HepG2 (cell line): ENCODE results near the gene TIMM17B. TPM values are rescaled to one million over a fixed set of nuclear protein-coding genes. Genes with fewer than 3 reads are reported as not detected.

ENCODE experiments used
- ATAC-seq: fragments of 200-7000 bp; cut with Tn5 transposase; 3 replicates; pipeline ENCODE4 v1.9.1; 2020; ENCODE audit warnings: mild to moderate bottlenecking, moderate library complexity
- BruUV-seq: library from RNA; stranded (reverse); fragments of 400-500 nt; replicated peaks from 2 replicates; lab custom pipeline; 2021; lab: Mats Ljungman, UMichigan
- CTCF ChIA-PET: fragments of 300-600 bp; formaldehyde crosslinking; extraction: SDS; loops from one replicate; lab custom pipeline; 2021; ENCODE audit warnings: low total read pairs, inconsistent platforms, low intra/inter-chr PET ratio; lab: Yijun Ruan, JAX
- POLR2A ChIA-PET: fragments of 350-600 bp; sonication (Branson Sonifier 250); formaldehyde crosslinking; loops from one replicate; lab custom pipeline; 2020; ENCODE audit warnings: antibody characterized with exemption, inconsistent platforms; lab: Yijun Ruan, JAX
- DNase-seq: peaks from one replicate; pipeline ENCODE4 v3.0.0-alpha.2; 2015; ENCODE audit warnings: low spot score
- FAIRE-seq: peaks from 3 replicates; lab custom pipeline; 2011; peaks lifted over from hg19 to GRCh38; lab: Jason Lieb, UNC
- H2AFZ ChIP-seq: one replicate; pipeline ENCODE4 v1.6.1; 2011; ENCODE audit warnings: low read length, inconsistent platforms
- H3K27ac ChIP-seq: fragments of 300-600 bp; 3 replicates; pipeline ENCODE4 v1.8.0; 2011; ENCODE audit warnings: mixed run types, mild to moderate bottlenecking, mixed read lengths, low read length, inconsistent platforms; ENCODE audit not compliant: insufficient read depth; ENCODE audit errors: extremely low read length
- H3K27me3 ChIP-seq, 2 experiments: fragments of 200-600 bp in 1 of 2; 2 replicates in 1 of 2; 3 replicates in 1 of 2; pipeline versions ENCODE4 v1.6.0 to v1.8.0; 2011; ENCODE audit warnings: low read length in 2 of 2, mild to moderate bottlenecking in 2 of 2, moderate library complexity in 2 of 2, inconsistent platforms in 1 of 2; ENCODE audit not compliant: insufficient read depth in 2 of 2, control insufficient read depth in 1 of 2
- H3K36me3 ChIP-seq, 2 experiments: fragments of 200-600 bp in 1 of 2; replicated peaks in 1 of 2; 2 replicates in 1 of 2; 3 replicates in 1 of 2; pipeline versions ENCODE4 v1.5.1 to v1.8.0; 2011; ENCODE audit warnings: low read length in 2 of 2, inconsistent platforms in 1 of 2; ENCODE audit not compliant: insufficient read depth in 2 of 2, control insufficient read depth in 1 of 2
- H3K4me1 ChIP-seq: 2 replicates; pipeline ENCODE4 v1.5.1; 2012; ENCODE audit warnings: low read length, inconsistent platforms; ENCODE audit not compliant: insufficient read depth
- H3K4me2 ChIP-seq: 2 replicates; pipeline ENCODE4 v1.6.0; 2011; ENCODE audit warnings: low read depth, low read length, inconsistent platforms
- H3K4me3 ChIP-seq, 3 experiments: fragments of 200-600 bp in 1 of 3; sonication (generic), shearing (Covaris generic) in 1 of 3; replicated peaks in 1 of 3; 2 replicates each; pipeline ENCODE4 v1.5.1; 2011 to 2016; ENCODE audit warnings: low read length in 3 of 3, inconsistent platforms in 2 of 3, low read depth in 2 of 3, mild to moderate bottlenecking in 2 of 3, control low read depth in 1 of 3, mixed read lengths in 1 of 3; ENCODE audit not compliant: insufficient read depth in 1 of 3
- H3K79me2 ChIP-seq: one replicate; pipeline ENCODE4 v1.6.1; 2011; ENCODE audit warnings: low read length, inconsistent platforms; ENCODE audit not compliant: insufficient read depth
- H3K9ac ChIP-seq: 2 replicates; pipeline ENCODE4 v1.6.0; 2011; ENCODE audit warnings: mild to moderate bottlenecking, low read depth, low read length, inconsistent platforms; ENCODE audit not compliant: insufficient read depth
- H3K9me3 ChIP-seq: 2 replicates; pipeline ENCODE4 v1.5.1; 2012; ENCODE audit warnings: mild to moderate bottlenecking, low read length
- H4K20me1 ChIP-seq: 2 replicates; pipeline ENCODE4 v1.6.0; 2011; ENCODE audit warnings: inconsistent platforms, mild to moderate bottlenecking, low read length, moderate library complexity; ENCODE audit not compliant: insufficient read depth
- ARID5B ChIP-seq: IDR thresholded peaks from 2 replicates; pipeline ENCODE4 v1.4.0; 2020; ENCODE audit warnings: mild to moderate bottlenecking, missing genetic modification reagents
- FOXK2 ChIP-seq: fragments of 450-650 bp; IDR thresholded peaks from 2 replicates; pipeline ENCODE4 v1.6.1; 2016
- NFRKB ChIP-seq: fragments of 450-650 bp; IDR thresholded peaks from 2 replicates; pipeline ENCODE4 v1.6.1; 2017
- TBX3 ChIP-seq: fragments of 450-650 bp; IDR thresholded peaks from 2 replicates; pipeline ENCODE4 v1.6.1; 2017; ENCODE audit warnings: antibody characterized with exemption, mild to moderate bottlenecking, inconsistent platforms, borderline replicate concordance
- TEF ChIP-seq: sonication (generic); formaldehyde crosslinking; IDR thresholded peaks from 2 replicates; pipeline ENCODE4 v1.5.0; 2020; ENCODE audit warnings: missing genetic modification reagents
- ZBTB40 ChIP-seq, 2 experiments: fragments of 450-650 bp in 1 of 2; sonication (generic) in 1 of 2; formaldehyde crosslinking in 1 of 2; IDR thresholded peaks; 2 replicates each; pipeline versions ENCODE4 v1.6.1 to v1.8.0; 2016 to 2022; ENCODE audit warnings: antibody characterized with exemption in 1 of 2, mild to moderate bottlenecking in 1 of 2, missing genetic modification reagents in 1 of 2
- ZNF121 ChIP-seq: sonication (generic); formaldehyde crosslinking; IDR thresholded peaks from 2 replicates; pipeline ENCODE4 v1.5.0; 2020; ENCODE audit warnings: mild to moderate bottlenecking, missing genetic modification reagents
- ZNF354B ChIP-seq: sonication (generic); formaldehyde crosslinking; IDR thresholded peaks from 2 replicates; pipeline ENCODE4 v1.8.0; 2022; ENCODE audit warnings: mild to moderate bottlenecking, missing genetic modification reagents
- WGBS: methylation state at CpG from one replicate; pipeline ENCODE4 v1.1.6; 2017; ENCODE audit warnings: low lambda C conversion rate; 5-methylcytosine and 5-hydroxymethylcytosine counted together
- in situ Hi-C: cut with HindIII; loops from 2 replicates; pipeline ENCODE4 v1.10.0; 2017; ENCODE audit warnings: low pct_unique_long_range_greater_than_20kb; ENCODE audit not compliant: extremely low pct_ligation_motif_present
- intact Hi-C: fragments of 100-400 bp; cut with micrococcal nuclease; formaldehyde crosslinking; loops from one replicate; pipeline ENCODE4 v1.10.0; 2022; ENCODE audit not compliant: unreplicated experiment
- polyA plus RNA-seq, 8 experiments: library from polyadenylated mRNA; depleted of rRNA in 3 of 8; stranded (reverse) in 7 of 8; unstranded in 1 of 8; fragments of >200 nt; fragmentation: Illumina TruSeq in 4 of 8; extraction: Trizol in 4 of 8; gene quantifications; 2 replicates each; pipeline versions ENCODE4 v1.2.1 to v1.2.3, GENCODE V29; 2011 to 2016; ENCODE audit warnings: low read depth in 4 of 8, missing spikeins in 1 of 8, mixed read lengths in 1 of 8; ENCODE audit not compliant: insufficient read depth in 1 of 8
- total RNA-seq, 5 experiments: library from RNA; depleted of rRNA; stranded (reverse); fragments of >200 nt; fragmentation: Illumina TruSeq; extraction: Trizol; gene quantifications; 2 replicates each; pipeline ENCODE4 v1.2.3, GENCODE V29; 2016; ENCODE audit warnings: low read depth in 1 of 5

TIMM17B gene
- total and polyA plus RNA-seq, 2 of the 13 experiments (the other 11 are each of a cell fraction or from before 2014, with no cell fraction given), result 56.0 to 72.5 TPM

GRCh38 chrX:48909703-48910294 is 12.2 kb upstream of the TIMM17B start (continued):
- TF ChIP-seq ZBTB40 (IDR thresholded peaks at IDR 0.05) (no peak), ZBTB40 (CRISPR knock-in tag; IDR thresholded peaks at IDR 0.05) (no peak)

GRCh38 chrX:48908600-48908999 is 11.0 kb upstream of the TIMM17B start:
- DNase-seq, result no peak
- no peak overlapping the region for H3K4me3 ChIP-seq
- WGBS, result no CpG with 5 or more reads among the region's 1 CpG
- H3K4me1 ChIP-seq, result peaks cover 23% of the 10 kb centered on the region
- H2AFZ ChIP-seq, result no peak overlapping the region
- peak; percentile 81 for FAIRE-seq
- H3K27me3 ChIP-seq, result no peaks in the 10 kb centered on the region; a peak in 1 of 5 replicates
- peaks cover 15% of the 10 kb centered on the region for H3K79me2 ChIP-seq
- no peaks in the 10 kb centered on the region for H4K20me1 ChIP-seq
- H3K36me3 ChIP-seq, result peaks cover 0 to 7% of the 10 kb centered on the region in 2 experiments; a peak in 3 of 5 replicates
- H3K9ac ChIP-seq, result no peak overlapping the region
- no TSS peak for BruUV-seq
- no peak overlapping the region for H3K4me2 ChIP-seq
- in situ Hi-C loops (no loop called here), intact Hi-C loops (no loop called here)
- H3K27ac ChIP-seq, result no peak overlapping the region
- ATAC-seq, result no peak
- H3K9me3 ChIP-seq, result no peaks in the 10 kb centered on the region
- CTCF ChIA-PET, result no interaction called here
- POLR2A ChIA-PET, result interaction anchor here (2.5 kb wide), 1 partner anchor 11 kb away, joined by 11 read pairs; the partner anchor contains the start of genes PQBP1 and TIMM17B
- no peak for TF ChIP-seq ZNF121 (CRISPR knock-in tag)
- TF ChIP-seq TBX3, result 0 out of 2 replicates have a peak, but pooled peaks have one; percentile 11
- no peak for TF ChIP-seq TEF (CRISPR knock-in tag)
- TF ChIP-seq ZNF354B, result no peak
- TF ChIP-seq FOXK2, result no peak
- 0 out of 2 replicates have a peak, but pooled peaks have one; percentile 29 for TF ChIP-seq ARID5B (CRISPR knock-in tag)
- no peak for TF ChIP-seq NFRKB
